HG03565 (cell line): ENCODE results near the gene IZUMO4.

Source experiments
- ATAC-seq: cut with Tn5 transposase; IDR thresholded peaks from one replicate; pipeline ENCODE4 v1.9.1; 2021; ENCODE audit warnings: mild to moderate bottlenecking, moderate library complexity; ENCODE audit not compliant: unreplicated experiment

The IZUMO4 gene

GRCh38 chr19:2058570-2059421, 37.9 kb upstream of the IZUMO4 start:
- no peak for ATAC-seq

GRCh38 chr19:2059422-2060201, 37.1 kb upstream of the IZUMO4 start:
- ATAC-seq, result no peak

- ATAC-seq, result peak; percentile 19
Observed at GRCh38 chr19:2060884-2061494, 35.7 kb upstream of the IZUMO4 start.

GRCh38 chr19:2061495-2062388, 35.0 kb upstream of the IZUMO4 start:
- ATAC-seq, result peak; percentile 71

GRCh38 chr19:2062389-2062729, 34.4 kb upstream of the IZUMO4 start:
- no peak for ATAC-seq

GRCh38 chr19:2062770-2063169, 33.9 kb upstream of the IZUMO4 start:
- ATAC-seq, result no peak

- no peak for ATAC-seq
Observed at GRCh38 chr19:2063824-2064223, 32.9 kb upstream of the IZUMO4 start.

GRCh38 chr19:2064395-2064787, 32.3 kb upstream of the IZUMO4 start:
- no peak for ATAC-seq

- ATAC-seq, result no peak
Observed at GRCh38 chr19:2064788-2065524, 31.8 kb upstream of the IZUMO4 start.

- ATAC-seq, result no peak
Observed at GRCh38 chr19:2070436-2070827, 26.3 kb upstream of the IZUMO4 start.

GRCh38 chr19:2070986-2071673, 25.6 kb upstream of the IZUMO4 start:
- no peak for ATAC-seq

GRCh38 chr19:2072757-2073551, 23.8 kb upstream of the IZUMO4 start:
- ATAC-seq, result no peak

- no peak for ATAC-seq
Observed at GRCh38 chr19:2076526-2076944, 20.2 kb upstream of the IZUMO4 start.

GRCh38 chr19:2077398-2077797, 19.3 kb upstream of the IZUMO4 start:
- no peak for ATAC-seq

GRCh38 chr19:2077833-2078619, 18.7 kb upstream of the IZUMO4 start:
- ATAC-seq, result no peak

- ATAC-seq, result no peak
Observed at GRCh38 chr19:2079076-2079864, 17.4 kb upstream of the IZUMO4 start.

GRCh38 chr19:2079865-2080301, 16.8 kb upstream of the IZUMO4 start:
- ATAC-seq, result no peak
